Panc1 (cell line): Measurements from ENCODE around the gene PRKAA1. TPM values are rescaled to one million over a fixed set of nuclear protein-coding genes. Genes with fewer than 3 reads are reported as not detected.
A peak's percentile ranks its signal among the peaks of the same experiment; 100 is the strongest.

Experiments
- ATAC-seq: fragments of 200-7000 bp; cut with Tn5 transposase; 2 replicates; pipeline ENCODE4 v1.9.1; 2020; ENCODE audit warnings: mild to moderate bottlenecking, moderate library complexity
- BruUV-seq: library from RNA; stranded (reverse); fragments of 400-500 nt; replicated peaks from 2 replicates; lab custom pipeline; 2021; lab: Mats Ljungman, UMichigan
- CTCF ChIA-PET: fragments of 300-600 bp; sonication (Branson Sonifier 250); formaldehyde crosslinking; loops from one replicate; lab custom pipeline; 2022; ENCODE audit warnings: antibody characterized with exemption; lab: Charles Lee
- POLR2A ChIA-PET: fragments of 300-600 bp; sonication (Branson Sonifier 250); formaldehyde crosslinking; loops from one replicate; lab custom pipeline; 2022; ENCODE audit warnings: antibody characterized with exemption; lab: Charles Lee
- DNase-seq: peaks from one replicate; pipeline ENCODE4 v3.0.0-alpha.2; 2010; ENCODE audit warnings: low read depth, low spot score
- H3K27ac ChIP-seq: 2 replicates; pipeline ENCODE4 v1.5.1; 2011; ENCODE audit warnings: mild to moderate bottlenecking, low read length, inconsistent platforms
- H3K27me3 ChIP-seq: fragments of 200-500 bp; sonication (Bioruptor generic); 2 replicates; pipeline ENCODE4 v1.6.0; 2014; ENCODE audit warnings: low read length, inconsistent platforms; ENCODE audit not compliant: control insufficient read depth, insufficient read depth
- H3K36me3 ChIP-seq: fragments of 200-500 bp; sonication (Bioruptor generic); 2 replicates; pipeline ENCODE4 v1.5.1; 2014; ENCODE audit warnings: inconsistent platforms, mild to moderate bottlenecking, low read length, moderate library complexity; ENCODE audit not compliant: control insufficient read depth, insufficient read depth
- H3K4me1 ChIP-seq: 2 replicates; pipeline ENCODE4 v1.5.1; 2011; ENCODE audit warnings: inconsistent platforms, mild to moderate bottlenecking, low read length, moderate library complexity; ENCODE audit not compliant: control insufficient read depth, insufficient read depth
- H3K4me3 ChIP-seq, 2 experiments: 2 replicates each; pipeline ENCODE4 v1.5.1; 2011 to 2012; ENCODE audit warnings: low read depth in 2 of 2, low read length in 2 of 2, mild to moderate bottlenecking in 2 of 2, inconsistent platforms in 1 of 2, moderate library complexity in 1 of 2
- H3K9me3 ChIP-seq: fragments of 200-500 bp; sonication (Bioruptor generic); 2 replicates; pipeline ENCODE4 v1.5.1; 2014; ENCODE audit warnings: low read depth, mild to moderate bottlenecking, inconsistent platforms, low read length, moderate library complexity; ENCODE audit not compliant: control insufficient read depth, insufficient read depth
- CTCF ChIP-seq: fragments of 450-650 bp; IDR thresholded peaks from 2 replicates; pipeline ENCODE4 v1.5.1; 2017; ENCODE audit warnings: mild to moderate bottlenecking
- POLR2AphosphoS5 ChIP-seq: IDR thresholded peaks from 2 replicates; pipeline ENCODE4 v1.6.1; 2012; ENCODE audit warnings: mild to moderate bottlenecking, low read depth, low read length, moderate library complexity
- REST ChIP-seq, 2 experiments: IDR thresholded peaks; 2 replicates each; pipeline ENCODE4 v1.6.1; 2011 to 2012; ENCODE audit warnings: low read depth in 2 of 2, control low read depth in 1 of 2, low read length in 1 of 2, mild to moderate bottlenecking in 1 of 2, moderate library complexity in 1 of 2; ENCODE audit not compliant: insufficient read depth in 1 of 2
- SIN3A ChIP-seq: IDR thresholded peaks from 2 replicates; pipeline ENCODE4 v1.6.1; 2012; ENCODE audit warnings: low read depth, mild to moderate bottlenecking, low read length, moderate library complexity, borderline replicate concordance; ENCODE audit not compliant: insufficient read depth
- TCF7L2 ChIP-seq: IDR thresholded peaks from 2 replicates; pipeline ENCODE4 v1.6.1; 2011; ENCODE audit warnings: mild to moderate bottlenecking, low read depth, low read length, inconsistent platforms
- in situ Hi-C: cut with HindIII; loops from 2 replicates; pipeline ENCODE4 v1.10.0; 2016; ENCODE audit warnings: low sequenced_read_pairs, low pct_unique_long_range_greater_than_20kb
- intact Hi-C: fragments of 100-400 bp; cut with micrococcal nuclease; formaldehyde crosslinking; loops from one replicate; pipeline ENCODE4 v1.10.0; 2022; ENCODE audit not compliant: unreplicated experiment
- total RNA-seq: library from RNA; stranded (reverse); gene quantifications from one replicate; pipeline ENCODE4 v1.2.1, GENCODE V29; 2021; ENCODE audit not compliant: unreplicated experiment

Gene PRKAA1
- total RNA-seq, 1 experiment from 2014 or later: 75.8 TPM

- Histone ChIP-seq H3K27me3 (0 out of 2 replicates have a peak, but pooled peaks cover 3% of the 10 kb centered on the region), H3K27ac (no peak overlapping the region), H3K4me1 (peaks cover 12% of the 10 kb centered on the region), H3K9me3 (no peaks in the 10 kb centered on the region), H3K4me3 (no peak overlapping the region), H3K36me3 (peaks cover 17% of the 10 kb centered on the region)
- ChIA-PET POLR2A (no interaction called here), CTCF (no interaction called here)
- in situ Hi-C loops: no loop called here
- BruUV-seq: no TSS peak
- ATAC-seq (no peak), DNase-seq (no peak)
- intact Hi-C loops: no loop called here
- no peak for TF ChIP-seq REST (IDR thresholded peaks at IDR 0.05; ENCODE audit: insufficient read depth in 1 of 2, low read depth in 2 of 2, low read length in 1 of 2)
- no peak for TF ChIP-seq TCF7L2
- TF ChIP-seq SIN3A: no peak
- no peak for TF ChIP-seq POLR2AphosphoS5
- TF ChIP-seq CTCF: no peak
These were observed 39.9 kb upstream of the PRKAA1 start for GRCh38 chr5:40838086-40838485.

- CTCF ChIA-PET: no interaction called here
- TSS peak; percentile 99 for BruUV-seq
These were observed 36.9 kb upstream of the PRKAA1 start, which contains the start of gene RPL37 for GRCh38 chr5:40834849-40835787. Gene RPL37, minus strand, starts transcription at chr5:40835222. Its CDS starts 37 bp downstream, at chr5:40835185.

More at GRCh38 chr5:40834849-40835787, 36.9 kb upstream of the PRKAA1 start, which contains the start of gene RPL37:
- intact Hi-C loops (no loop called here), in situ Hi-C loops (no loop called here)
- H3K27me3 ChIP-seq: no peaks in the 10 kb centered on the region
- peak; percentile 92 for DNase-seq
- TF ChIP-seq TCF7L2 (peak; percentile 94), REST (IDR thresholded peaks at IDR 0.05; ENCODE audit: insufficient read depth in 1 of 2, low read depth in 2 of 2, low read length in 1 of 2) (peak; percentile 34 to 45; a peak in 3 of 4 replicates), POLR2AphosphoS5 (peak; percentile 100), SIN3A (peak; percentile 67; the same call in 1 of the 2 replicates), CTCF (no peak)
- H3K9me3 ChIP-seq: no peaks in the 10 kb centered on the region
- H3K36me3 ChIP-seq: peaks cover 41% of the 10 kb centered on the region
- H3K4me1 ChIP-seq: peaks cover 18% of the 10 kb centered on the region
- peak within 1 kb of the TSS; percentile 97 to 100 for H3K4me3 ChIP-seq
- H3K27ac ChIP-seq: peak within 1 kb of the TSS; percentile 99
- peak; percentile 99 for ATAC-seq
- POLR2A ChIA-PET: interaction anchor here (0.8 kb wide), 1 partner anchor 44 kb away, joined by 3 read pairs; no protein-coding TSS in a partner anchor
